Fibroblast of lung (primary cell): ENCODE data around the gene WDR72. TPM values are rescaled to one million over a fixed set of nuclear protein-coding genes. Genes with fewer than 3 reads are reported as not detected.

Experiments used
- DNase-seq, 2 donors: peaks; one replicate each; pipeline versions ENCODE4 v3.0.0 to v3.0.0-alpha.2; 2010; ENCODE audit warnings: low read depth in 2 of 2
- H2AFZ ChIP-seq: 2 replicates; pipeline ENCODE4 v1.5.1; 2012; ENCODE audit warnings: low read length, control low read depth, inconsistent platforms
- H3K27ac ChIP-seq: 2 replicates; pipeline ENCODE4 v1.5.1; 2011; ENCODE audit warnings: low read length, control low read depth; ENCODE audit not compliant: insufficient read depth
- H3K27me3 ChIP-seq: 2 replicates; pipeline ENCODE4 v1.5.1; 2011; ENCODE audit warnings: mild to moderate bottlenecking, low read length; ENCODE audit not compliant: control insufficient read depth, insufficient read depth
- H3K36me3 ChIP-seq: 2 replicates; pipeline ENCODE4 v1.5.1; 2011; ENCODE audit warnings: low read length; ENCODE audit not compliant: control insufficient read depth, insufficient read depth
- H3K4me1 ChIP-seq: 2 replicates; pipeline ENCODE4 v1.5.1; 2011; ENCODE audit warnings: low read length; ENCODE audit not compliant: control insufficient read depth, insufficient read depth; ENCODE audit errors: extremely low read depth
- H3K4me2 ChIP-seq: 2 replicates; pipeline ENCODE4 v1.5.1; 2011; ENCODE audit warnings: low read length, control low read depth; ENCODE audit not compliant: insufficient read depth; ENCODE audit errors: extremely low read depth
- H3K4me3 ChIP-seq, 4 experiments: fragments of 200-600 bp in 1 of 4; sonication (generic) in 1 of 4; replicated peaks in 1 of 4; 2 replicates each; pipeline ENCODE4 v1.5.1; 2011 to 2016; ENCODE audit warnings: low read length in 4 of 4, low read depth in 3 of 4, mild to moderate bottlenecking in 3 of 4, control low read depth in 2 of 4, inconsistent platforms in 1 of 4, mixed read lengths in 1 of 4; ENCODE audit not compliant: insufficient read depth in 1 of 4; ENCODE audit errors: control extremely low read depth in 1 of 4
- H3K79me2 ChIP-seq: 2 replicates; pipeline ENCODE4 v1.5.1; 2012; ENCODE audit warnings: mild to moderate bottlenecking, low read length, inconsistent platforms; ENCODE audit not compliant: control insufficient read depth, insufficient read depth
- H3K9ac ChIP-seq: 2 replicates; pipeline ENCODE4 v1.5.1; 2011; ENCODE audit warnings: mild to moderate bottlenecking, low read length, control low read depth; ENCODE audit not compliant: insufficient read depth
- H3K9me3 ChIP-seq: 2 replicates; pipeline ENCODE4 v1.5.1; 2012; ENCODE audit warnings: low read depth, low read length; ENCODE audit not compliant: control insufficient read depth, insufficient read depth
- H4K20me1 ChIP-seq: 2 replicates; pipeline ENCODE4 v1.5.1; 2011; ENCODE audit warnings: low read length; ENCODE audit not compliant: control insufficient read depth, insufficient read depth; ENCODE audit errors: extremely low read depth
- CTCF ChIP-seq, 2 donors: IDR thresholded peaks in 1 of 2; conservative IDR thresholded peaks in 1 of 2; 1 replicate in 1 of 2; 2 replicates in 1 of 2; pipeline ENCODE4 v1.5.1; 2011 to 2012; ENCODE audit warnings: low read length in 2 of 2, control low read depth in 1 of 2, inconsistent platforms in 1 of 2, low read depth in 1 of 2, mild to moderate bottlenecking in 1 of 2
- EZH2 ChIP-seq: IDR thresholded peaks from 2 replicates; pipeline ENCODE4 v1.5.1; 2012; ENCODE audit warnings: low read length, control low read depth, mild to moderate bottlenecking; ENCODE audit errors: missing control alignments
- polyA plus RNA-seq, 2 donors: library from polyadenylated mRNA; depleted of rRNA in 1 of 2; stranded (reverse) in 1 of 2; unstranded in 1 of 2; fragments of >200 nt; gene quantifications; 2 replicates each; pipeline ENCODE4 v1.2.1, GENCODE V29; 2011 to 2012; ENCODE audit warnings: missing spikeins in 1 of 2
- total RNA-seq: library from RNA; depleted of rRNA; stranded (reverse); fragments of >200 nt; gene quantifications from 2 replicates; pipeline ENCODE4 v1.2.1, GENCODE V29; 2014

Gene WDR72
- total and polyA plus RNA-seq, 2 donors (not counting 1 experiment from before 2014, with no cell fraction given): not detected

DNA sequence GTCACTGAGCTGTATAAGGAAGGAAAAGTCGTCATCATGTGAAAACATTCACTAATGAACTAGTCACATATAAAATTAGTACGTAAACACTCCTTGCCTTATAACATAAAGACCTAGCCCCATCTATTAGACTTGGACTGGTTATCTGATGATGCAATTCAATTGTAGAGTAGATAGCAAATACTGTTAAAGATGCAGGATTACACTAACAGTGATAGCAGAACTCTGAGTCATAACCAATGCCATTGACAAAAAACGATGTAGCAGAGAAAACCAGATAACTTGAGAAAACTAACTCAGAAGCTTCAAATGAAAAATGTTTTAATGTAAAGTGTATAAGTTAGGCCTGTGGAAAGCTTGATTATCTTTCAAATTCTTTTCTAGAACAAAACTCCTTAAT, 132.2 kb downstream of the WDR72 start:
- Histone ChIP-seq H3K9me3 (no peaks in the 10 kb centered on the region), H3K27me3 (no peaks in the 10 kb centered on the region), H3K36me3 (no peaks in the 10 kb centered on the region), H3K9ac (no peak overlapping the region), H3K79me2 (no peaks in the 10 kb centered on the region), H3K4me1 (no peaks in the 10 kb centered on the region), H3K27ac (no peak overlapping the region), H4K20me1 (no peaks in the 10 kb centered on the region), H2AFZ (no peak overlapping the region), H3K4me3 (no peak overlapping the region), H3K4me2 (no peak overlapping the region)
- DNase-seq: no peak
- no peak for TF ChIP-seq EZH2
- TF ChIP-seq CTCF (conservative IDR thresholded peaks at IDR 0.05 in 1 of 2, IDR thresholded peaks at IDR 0.05 in 1 of 2; ENCODE audit: low read depth in 1 of 2, low read length in 2 of 2): no peak

DNA sequence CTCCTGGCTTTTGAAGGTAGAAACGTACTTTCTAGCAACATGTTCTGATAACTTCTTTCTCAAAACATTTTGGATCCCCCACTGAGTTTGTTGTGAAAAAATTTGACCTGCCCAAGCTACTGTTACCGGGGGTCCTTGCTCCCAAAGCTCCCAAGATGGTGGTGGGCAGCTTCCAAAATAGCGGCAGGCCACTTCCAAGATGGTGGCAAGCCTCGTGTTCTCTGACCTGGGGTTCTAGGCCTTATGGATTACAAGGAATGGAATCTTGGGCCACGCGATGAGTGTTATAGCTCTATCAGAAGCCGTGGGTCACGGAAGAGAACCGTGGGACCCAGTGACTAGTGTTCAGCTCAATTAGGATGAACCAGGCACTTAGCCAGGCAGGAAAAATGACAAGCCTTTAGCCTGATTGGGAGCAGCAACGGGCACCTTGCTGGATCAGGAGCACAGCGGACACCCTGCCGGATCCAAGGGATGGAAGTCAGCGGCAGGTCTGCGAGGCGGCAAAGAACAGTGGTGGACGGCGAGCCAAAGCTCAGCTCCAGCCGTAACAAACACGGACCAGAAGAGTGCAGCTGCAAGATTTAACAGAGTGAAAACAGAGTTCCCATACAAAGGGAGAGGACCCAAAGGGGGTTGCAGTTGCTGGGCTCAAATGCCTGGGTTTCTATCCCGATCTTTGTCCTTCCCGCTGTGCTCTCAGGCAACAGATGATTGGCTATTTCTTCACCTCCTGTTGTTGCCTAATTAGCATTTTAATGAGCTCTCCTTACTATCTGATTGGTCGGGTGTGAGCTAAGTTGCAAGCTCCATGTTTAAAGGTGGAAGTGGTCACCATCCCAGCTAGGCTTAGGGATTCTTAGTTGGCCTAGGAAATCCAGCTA, 133.3 kb downstream of the WDR72 start:
- TF ChIP-seq EZH2 (no peak), CTCF (conservative IDR thresholded peaks at IDR 0.05 in 1 of 2, IDR thresholded peaks at IDR 0.05 in 1 of 2; ENCODE audit: low read depth in 1 of 2, low read length in 2 of 2) (no peak)
- H3K27me3 ChIP-seq: no peaks in the 10 kb centered on the region
- no peaks in the 10 kb centered on the region for H3K36me3 ChIP-seq
- no peaks in the 10 kb centered on the region for H3K79me2 ChIP-seq
- H4K20me1 ChIP-seq: no peaks in the 10 kb centered on the region
- no peak overlapping the region for H3K4me2 ChIP-seq
- H2AFZ ChIP-seq: no peak overlapping the region
- H3K27ac ChIP-seq: no peak overlapping the region
- H3K9ac ChIP-seq: no peak overlapping the region
- no peak for DNase-seq
- H3K4me3 ChIP-seq: no peak overlapping the region
- H3K9me3 ChIP-seq: no peaks in the 10 kb centered on the region
- no peaks in the 10 kb centered on the region for H3K4me1 ChIP-seq

GRCh38 chr15:53625260-53625659, 134.2 kb downstream of the WDR72 start:
- H3K27ac ChIP-seq: no peak overlapping the region
- no peaks in the 10 kb centered on the region for H4K20me1 ChIP-seq
- TF ChIP-seq CTCF (conservative IDR thresholded peaks at IDR 0.05 in 1 of 2, IDR thresholded peaks at IDR 0.05 in 1 of 2; ENCODE audit: low read depth in 1 of 2, low read length in 2 of 2): no peak
- no peak for TF ChIP-seq EZH2
- H3K4me1 ChIP-seq: no peaks in the 10 kb centered on the region
- H3K4me2 ChIP-seq: no peak overlapping the region
- no peaks in the 10 kb centered on the region for H3K79me2 ChIP-seq
- no peaks in the 10 kb centered on the region for H3K9me3 ChIP-seq
- no peak overlapping the region for H2AFZ ChIP-seq
- no peaks in the 10 kb centered on the region for H3K27me3 ChIP-seq
- no peak overlapping the region for H3K9ac ChIP-seq
- no peaks in the 10 kb centered on the region for H3K36me3 ChIP-seq
- DNase-seq: no peak
- no peak overlapping the region for H3K4me3 ChIP-seq
